Spleen (tissue), 7 donors: ENCODE data around the gene C11orf86.

Experiments
- POLR2A ChIP-seq, 3 donors: fragments of 450-650 bp; IDR thresholded peaks; one replicate each; pipeline ENCODE4 v1.5.1; 2017; ENCODE audit warnings: antibody characterized with exemption in 3 of 3, mild to moderate bottlenecking in 1 of 3
- POLR2AphosphoS5 ChIP-seq, 3 donors: sonication (generic); formaldehyde crosslinking; IDR thresholded peaks; one replicate each; pipeline ENCODE4 v1.5.1; 2017; ENCODE audit warnings: antibody characterized with exemption in 3 of 3
- TF ChIP-seq, protein P1 (sequence below), 11 experiments: fragments of 200-600 bp in 7 of 11; fragments of 450-650 bp in 4 of 11; sonication (generic) in 4 of 11; IDR thresholded peaks in 8 of 11; conservative IDR thresholded peaks in 3 of 11; 1 replicate in 7 of 11; 2 replicates in 4 of 11; pipeline versions ENCODE4 v1.4.0 to v1.8.0; 2016 to 2021; ENCODE audit warnings: antibody characterized with exemption in 11 of 11, inconsistent platforms in 4 of 11, mild to moderate bottlenecking in 1 of 11
- donor health status: DM: no; HTN: no; CAD: no; lungs with moderate emphysema.
- donor health status: DM: no; HTN: no; CAD: no.
- donor health status: DM: no; HTN: no; CAD: no.

DNA sequence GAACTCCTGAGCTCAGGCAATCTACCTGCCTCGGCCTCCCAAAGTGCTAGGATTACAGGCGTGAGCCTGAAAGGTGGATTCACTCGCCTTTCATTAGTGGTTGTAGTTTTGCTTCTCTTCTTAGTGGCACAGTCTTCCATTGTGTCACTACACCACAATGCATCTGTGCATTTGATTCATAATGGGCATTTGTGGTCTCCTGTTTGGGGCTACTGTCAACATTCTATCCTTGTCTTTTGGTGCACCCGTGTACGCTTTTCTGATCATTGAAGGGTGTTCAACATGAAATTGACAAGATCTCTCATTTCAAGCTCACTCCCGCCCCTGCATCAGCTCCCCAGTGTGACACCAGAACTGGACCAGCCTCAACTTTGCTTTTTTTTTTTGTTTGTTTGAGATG is 45.8 kb downstream of the C11orf86 start:
- TF ChIP-seq, protein P1, sequence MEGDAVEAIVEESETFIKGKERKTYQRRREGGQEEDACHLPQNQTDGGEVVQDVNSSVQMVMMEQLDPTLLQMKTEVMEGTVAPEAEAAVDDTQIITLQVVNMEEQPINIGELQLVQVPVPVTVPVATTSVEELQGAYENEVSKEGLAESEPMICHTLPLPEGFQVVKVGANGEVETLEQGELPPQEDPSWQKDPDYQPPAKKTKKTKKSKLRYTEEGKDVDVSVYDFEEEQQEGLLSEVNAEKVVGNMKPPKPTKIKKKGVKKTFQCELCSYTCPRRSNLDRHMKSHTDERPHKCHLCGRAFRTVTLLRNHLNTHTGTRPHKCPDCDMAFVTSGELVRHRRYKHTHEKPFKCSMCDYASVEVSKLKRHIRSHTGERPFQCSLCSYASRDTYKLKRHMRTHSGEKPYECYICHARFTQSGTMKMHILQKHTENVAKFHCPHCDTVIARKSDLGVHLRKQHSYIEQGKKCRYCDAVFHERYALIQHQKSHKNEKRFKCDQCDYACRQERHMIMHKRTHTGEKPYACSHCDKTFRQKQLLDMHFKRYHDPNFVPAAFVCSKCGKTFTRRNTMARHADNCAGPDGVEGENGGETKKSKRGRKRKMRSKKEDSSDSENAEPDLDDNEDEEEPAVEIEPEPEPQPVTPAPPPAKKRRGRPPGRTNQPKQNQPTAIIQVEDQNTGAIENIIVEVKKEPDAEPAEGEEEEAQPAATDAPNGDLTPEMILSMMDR (IDR thresholded peaks at IDR 0.05 in 8 of 11, conservative IDR thresholded peaks at IDR 0.05 in 3 of 11), result no peak
- TF ChIP-seq POLR2AphosphoS5 (IDR thresholded peaks at IDR 0.05), result no peak
- TF ChIP-seq POLR2A (IDR thresholded peaks at IDR 0.05), result no peak
